NCI-H345 treated with DMSO at 0.1 percent for 48 hours (cell line): ENCODE measurements around the gene IFNA6.
A peak's percentile ranks its signal among the peaks of the same experiment; 100 is the strongest.
"Not testable (repeated sequence)": the region's sequence is repeated elsewhere in the genome, so short reads cannot be mapped to it uniquely, and the experiment has no call there.

ENCODE experiments used
- DNase-seq: peaks from one replicate; lab custom pipeline; 2025; ENCODE audit not compliant: unreplicated experiment; lab: John Stamatoyannopoulos, UW

IFNA6 gene

DNA sequence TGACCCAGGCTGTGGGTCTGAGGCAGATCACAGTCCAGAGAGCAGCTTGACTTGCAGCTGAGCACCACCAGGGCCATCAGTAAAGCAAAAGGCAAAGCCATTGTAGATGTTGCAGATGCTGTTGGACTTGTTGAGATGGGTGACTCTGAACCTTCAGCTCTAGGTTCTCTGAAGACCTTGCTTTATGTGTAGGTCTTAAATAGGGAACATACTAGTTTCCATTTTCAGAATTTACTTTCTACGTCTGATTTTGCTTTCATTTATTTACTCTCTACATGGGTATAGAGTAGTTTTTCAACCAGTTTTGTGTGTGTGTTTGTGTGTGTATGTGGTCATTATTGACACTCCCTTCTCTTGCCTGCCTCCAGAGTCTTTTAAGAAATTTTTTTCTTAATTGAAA is at the start of gene IFNA6:
TSS of gene IFNA6 (minus strand) at position 101 of the 400 bp plus-strand sequence. CDS start at position 101, 0 bp downstream.
- DNase-seq = no peak

- DNase-seq = no peak
Observed at GRCh38 chr9:21399956-21400355, 49.3 kb upstream of the IFNA6 start.

DNA sequence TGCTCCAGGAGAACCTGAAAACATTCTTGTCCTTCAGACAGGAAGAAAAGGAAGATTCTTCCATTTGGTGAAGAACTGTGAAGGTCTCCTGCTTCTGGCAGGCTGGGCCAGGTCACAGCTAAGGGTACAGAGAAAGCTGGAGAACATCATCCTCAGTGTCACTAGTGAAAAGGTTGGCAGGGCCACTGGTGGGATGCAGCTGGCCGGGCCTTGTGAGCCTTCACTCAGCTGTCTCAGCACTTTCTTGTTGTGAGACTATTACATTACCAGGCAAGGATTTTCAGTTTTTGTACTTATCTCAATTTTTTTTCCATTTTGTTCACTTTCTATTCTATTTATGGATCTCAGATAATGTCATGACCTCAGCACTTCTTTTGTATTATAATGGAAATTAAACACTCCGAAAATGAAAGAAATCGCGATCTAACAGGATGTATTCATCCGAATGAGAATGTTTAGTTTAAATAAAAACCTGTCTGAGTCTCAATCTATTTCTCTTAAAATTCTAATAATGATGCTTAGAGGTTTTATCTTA is 48.3 kb upstream of the IFNA6 start:
- DNase-seq = no peak

DNA sequence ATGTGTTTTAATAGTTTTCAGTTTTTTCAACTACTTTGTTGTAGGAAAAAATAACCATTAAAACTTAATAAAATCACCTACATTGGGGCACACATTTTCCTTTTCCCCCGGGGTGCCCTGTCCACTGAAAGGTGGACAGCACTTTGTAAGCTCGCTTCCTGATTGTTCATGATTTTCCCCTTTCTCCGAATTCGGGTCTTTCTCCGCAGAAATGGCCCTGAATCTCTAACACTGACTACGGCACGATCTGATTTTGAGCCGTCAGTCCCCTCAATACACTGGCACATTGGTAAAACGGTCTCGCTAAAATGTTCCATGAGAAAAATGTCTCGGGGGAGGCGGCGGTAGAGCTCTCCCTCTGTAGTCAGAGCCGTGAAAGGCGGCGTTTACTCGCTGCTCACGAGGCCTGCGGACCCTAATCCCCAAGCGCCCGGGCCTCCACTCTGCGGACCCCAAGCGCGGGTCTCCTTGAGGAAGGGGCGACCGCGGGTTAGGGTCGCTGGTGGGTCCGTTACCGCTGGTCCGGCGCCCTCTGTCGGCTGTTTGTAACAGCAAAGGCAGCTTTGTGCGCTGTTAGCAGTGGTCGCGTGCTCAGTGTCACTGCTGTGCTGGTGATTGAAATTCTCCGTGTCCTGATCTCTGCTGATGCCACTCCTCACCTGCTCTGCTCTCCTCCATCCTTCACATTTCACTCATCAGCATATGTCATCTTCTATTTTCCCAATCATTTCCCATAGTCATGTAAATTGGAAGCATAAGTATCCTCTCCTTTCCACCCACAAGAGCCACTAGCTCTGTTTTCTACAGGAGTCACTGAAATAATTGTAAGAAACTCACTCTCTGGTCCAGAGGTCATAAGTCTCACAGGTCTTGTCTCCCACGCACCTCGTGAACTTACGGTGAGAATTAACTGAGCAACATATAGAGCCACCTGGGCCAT is 45.4 kb upstream of the IFNA6 start:
- DNase-seq = peak; percentile 13

- no peak for DNase-seq
Observed at GRCh38 chr9:21392270-21392669, 41.6 kb upstream of the IFNA6 start.

GRCh38 chr9:21385131-21385670 is 34.5 kb upstream of the IFNA6 start, which contains the start of gene IFNA2:
IFNA2 (minus strand) TSS chr9:21385398; CDS start chr9:21385329, 69 bp downstream.
- no peak for DNase-seq

DNA sequence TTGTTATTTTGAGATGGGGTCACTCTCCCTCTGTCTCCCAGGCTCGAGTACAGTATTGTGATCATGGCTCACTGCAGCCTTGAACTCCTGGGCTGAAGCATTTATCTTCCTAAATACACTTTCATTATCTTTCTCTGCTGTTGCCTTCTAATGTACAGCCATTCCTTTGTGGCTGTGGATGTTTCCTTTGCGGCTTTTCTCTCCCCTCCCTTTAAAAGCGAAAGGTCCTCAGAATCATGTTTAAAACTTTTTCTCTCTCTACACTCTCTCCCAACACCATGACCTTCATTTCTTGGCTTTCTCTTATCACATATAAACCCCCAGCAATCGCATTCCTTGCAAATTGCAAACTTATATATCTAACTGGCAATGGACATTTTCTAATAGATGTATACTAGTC is 32.9 kb upstream of the IFNA6 start:
- DNase-seq = no peak

DNA sequence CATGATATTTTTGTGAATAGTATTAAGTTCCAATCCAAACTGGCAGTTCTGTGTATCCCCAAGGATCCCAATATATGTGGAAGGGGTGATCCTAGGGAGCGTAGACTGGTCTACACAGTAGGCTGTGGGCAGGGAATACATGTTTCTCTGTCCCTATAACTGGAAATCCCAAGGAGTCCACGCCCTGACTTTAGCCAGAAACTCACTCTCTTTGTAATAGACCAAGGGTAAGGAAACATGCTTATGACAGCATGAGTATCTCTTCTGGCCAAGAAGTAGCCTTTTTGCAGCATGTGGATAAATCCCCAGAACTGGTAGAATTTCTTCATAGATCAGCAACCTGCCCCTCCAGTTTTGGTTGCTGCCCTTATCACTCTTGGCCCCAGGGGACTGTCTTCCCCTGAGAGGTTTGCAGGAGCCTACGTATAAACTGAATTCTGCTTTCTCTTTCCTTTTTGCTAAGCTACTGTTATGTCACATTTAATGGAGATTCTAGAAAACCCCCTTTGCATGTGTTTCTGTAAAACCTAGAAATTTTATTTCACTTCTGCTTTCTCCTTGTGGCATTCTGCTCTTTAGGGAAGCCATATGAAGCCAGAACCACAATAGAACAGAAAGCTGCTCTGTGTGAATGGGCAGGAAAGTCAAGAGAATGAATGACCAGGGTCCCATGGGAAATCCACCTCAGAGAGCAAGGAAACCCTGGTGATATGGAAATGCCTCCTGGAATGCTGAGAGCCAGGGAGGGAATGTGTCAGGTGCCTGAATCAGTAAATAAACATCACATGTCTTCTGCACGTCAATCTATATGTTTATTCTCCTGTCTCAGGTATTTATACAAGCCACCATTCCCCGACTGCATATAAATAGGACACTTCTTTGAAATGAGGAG is 31.0 kb upstream of the IFNA6 start:
- peak; percentile 6 for DNase-seq

- not testable (repeated sequence) for DNase-seq
Observed at GRCh38 chr9:21371467-21371866, 20.8 kb upstream of the IFNA6 start.

DNA sequence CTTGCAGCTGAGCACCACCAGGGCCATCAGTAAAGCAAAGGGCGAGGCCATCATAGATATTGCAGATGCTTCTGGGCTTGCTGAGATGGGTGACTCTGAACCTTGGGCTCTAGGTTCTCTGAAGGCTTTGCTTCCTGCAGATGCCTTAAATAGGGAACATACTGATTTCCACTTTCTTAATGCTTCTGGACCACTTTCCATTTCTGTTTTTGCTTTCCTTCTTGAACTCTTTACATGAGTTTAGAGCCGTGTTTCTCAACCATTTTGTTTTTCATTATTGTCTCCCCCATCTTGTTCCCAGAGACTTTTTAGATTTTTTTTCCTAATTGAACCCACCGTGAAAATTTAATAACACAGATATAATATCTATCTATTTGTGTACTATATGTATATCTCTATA is 17.3 kb upstream of the IFNA6 start, which contains the start of gene IFNA13:
TSS of gene IFNA13 (minus strand) at position 101 of the 400 bp plus-strand sequence. CDS start at position 54, 47 bp downstream.
- no peak for DNase-seq

GRCh38 chr9:21367169-21367568 is 16.5 kb upstream of the IFNA6 start:
- not testable (repeated sequence) for DNase-seq

GRCh38 chr9:21362287-21362686 is 11.6 kb upstream of the IFNA6 start:
- no peak for DNase-seq

GRCh38 chr9:21357479-21358460 is 7.1 kb upstream of the IFNA6 start:
- no peak for DNase-seq

- no peak for DNase-seq
Observed at GRCh38 chr9:21348430-21348970, 2.2 kb downstream of the IFNA6 start.

DNA sequence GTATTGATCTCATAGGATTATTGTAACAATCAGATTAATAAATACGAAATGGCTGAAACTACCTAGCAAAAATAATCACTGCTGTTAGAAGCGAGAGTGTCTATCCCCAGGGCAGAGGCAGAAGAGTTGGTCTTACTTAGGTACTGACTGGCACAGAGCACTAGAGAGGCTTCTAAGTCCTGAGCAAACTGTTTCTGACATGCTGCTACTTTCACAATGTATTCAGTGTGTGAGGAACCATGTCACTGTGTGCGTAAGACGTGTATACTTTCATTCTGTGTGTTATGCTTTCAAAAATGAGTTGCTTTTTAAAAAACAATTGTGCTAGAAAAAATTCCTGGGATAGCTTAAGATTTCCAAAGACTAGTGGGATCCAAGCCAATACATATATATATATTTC is 10.0 kb downstream of the IFNA6 start:
- no peak for DNase-seq

GRCh38 chr9:21336457-21336856 is 14.2 kb downstream of the IFNA6 start:
- no peak for DNase-seq

DNA sequence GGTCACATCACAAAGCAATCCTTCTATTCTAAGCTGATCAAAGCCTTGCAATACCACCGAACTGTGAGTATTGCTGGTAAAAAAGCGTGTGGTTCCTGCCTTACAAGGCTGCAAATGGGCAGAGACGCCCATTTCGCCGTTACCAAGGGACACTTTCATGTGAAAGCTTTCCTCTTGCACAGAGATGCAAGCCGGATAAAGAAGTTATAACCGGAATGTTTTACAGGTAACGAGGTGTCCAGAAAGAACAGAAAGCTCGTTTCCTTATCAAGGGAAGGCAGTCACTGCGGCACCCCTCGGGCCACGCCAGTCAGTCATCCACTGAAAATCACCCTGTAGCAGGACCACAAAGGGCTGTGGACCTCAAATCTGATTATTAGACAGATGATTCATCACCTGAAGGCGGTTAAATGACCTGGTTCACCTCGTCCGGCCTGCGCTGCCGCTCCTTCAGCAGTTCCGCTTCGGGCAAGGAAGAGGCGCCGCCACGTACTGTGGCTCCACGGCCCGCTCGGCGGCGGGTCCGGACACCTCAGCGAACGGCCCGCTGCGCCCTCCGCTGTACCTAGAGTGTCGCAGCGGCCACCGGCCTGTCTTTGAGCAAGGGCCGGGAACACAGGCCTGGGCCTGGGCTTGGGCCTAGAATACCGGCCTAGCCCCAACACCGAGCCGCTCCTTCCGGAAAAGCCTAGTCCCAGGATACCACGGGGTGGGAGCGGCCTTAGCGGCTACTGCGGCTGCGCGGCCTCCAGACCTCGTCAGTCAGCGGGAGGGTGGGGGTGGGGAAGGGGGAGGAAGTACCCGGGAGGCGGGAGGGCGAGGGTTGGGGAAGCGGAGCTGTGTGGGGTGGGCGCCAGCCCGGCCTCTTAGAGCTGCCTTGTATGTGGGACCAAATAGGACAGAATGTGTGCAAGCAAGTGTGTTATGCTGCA is 15.7 kb downstream of the IFNA6 start, which contains the start of gene KLHL9:
TSS of gene KLHL9 (minus strand) at position 704 of the 932 bp plus-strand sequence. CDS start at position 159, 545 bp downstream.
- DNase-seq = peak; percentile 63

- DNase-seq = no peak
Observed at GRCh38 chr9:21333226-21333625, 17.5 kb downstream of the IFNA6 start.
